Bronchial epithelial cell (primary cell): Measurements from ENCODE around the gene NXNL2. TPM values are rescaled to one million over a fixed set of nuclear protein-coding genes. Genes with fewer than 3 reads are reported as not detected.

ENCODE experiments used
- DNase-seq: peaks from one replicate; pipeline ENCODE4 v3.0.0-alpha.2; 2010; ENCODE audit warnings: low read depth
- FAIRE-seq: peaks from 2 replicates; lab custom pipeline; 2011; peaks lifted over from hg19 to GRCh38; lab: Jason Lieb, UNC
- H3K27me3 ChIP-seq: 2 replicates; pipeline ENCODE4 v1.5.1; 2011; ENCODE audit warnings: low read length; ENCODE audit not compliant: control insufficient read depth, insufficient read depth
- H3K36me3 ChIP-seq: 2 replicates; pipeline ENCODE4 v1.5.1; 2011; ENCODE audit warnings: low read length; ENCODE audit not compliant: control insufficient read depth, insufficient read depth
- H3K4me3 ChIP-seq: 2 replicates; pipeline ENCODE4 v1.5.1; 2011; ENCODE audit warnings: mild to moderate bottlenecking, low read depth, low read length, control low read depth
- CTCF ChIP-seq: IDR thresholded peaks from 2 replicates; pipeline ENCODE4 v1.5.1; 2011; ENCODE audit warnings: mild to moderate bottlenecking, moderate library complexity, low read length, control low read depth, inconsistent platforms; ENCODE audit not compliant: insufficient read depth, severe bottlenecking
- total RNA-seq: library from RNA; depleted of rRNA; stranded (reverse); fragments of >200 nt; gene quantifications from 2 replicates; pipeline ENCODE4 v1.2.1, GENCODE V29; 2014

NXNL2 gene
- total RNA-seq, 1 donor from 2014 or later = not detected

- no peaks in the 10 kb centered on the region for H3K27me3 ChIP-seq
- peak overlapping the region; percentile 43 for H3K4me3 ChIP-seq
- DNase-seq (peak; percentile 11), FAIRE-seq (no peak)
- no peak for TF ChIP-seq CTCF
- no peaks in the 10 kb centered on the region for H3K36me3 ChIP-seq
These were observed 975 bp upstream of the NXNL2 start for GRCh38 chr9:88533951-88534455.

- peak overlapping the region; percentile 43 for H3K4me3 ChIP-seq
- no peaks in the 10 kb centered on the region for H3K27me3 ChIP-seq
- peak; percentile 1 for TF ChIP-seq CTCF
- DNase-seq = no peak
- no peaks in the 10 kb centered on the region for H3K36me3 ChIP-seq
- no peak for FAIRE-seq
These were observed 446 bp downstream of the NXNL2 start for GRCh38 chr9:88535226-88536022.

GRCh38 chr9:88536023-88536324 lies 996 bp downstream of the NXNL2 start:
- no peak for DNase-seq

GRCh38 chr9:88536951-88537760 lies 2.2 kb downstream of the NXNL2 start:
- H3K36me3 ChIP-seq = no peaks in the 10 kb centered on the region
- TF ChIP-seq CTCF = no peak
- FAIRE-seq (no peak), DNase-seq (peak; percentile 4)
- H3K4me3 ChIP-seq = no peak overlapping the region
- H3K27me3 ChIP-seq = no peaks in the 10 kb centered on the region

More at GRCh38 chr9:88536023-88536324, 996 bp downstream of the NXNL2 start:
- no peaks in the 10 kb centered on the region for H3K27me3 ChIP-seq
- no peak for FAIRE-seq
- peak overlapping the region; percentile 43 for H3K4me3 ChIP-seq
- TF ChIP-seq CTCF = no peak
- no peaks in the 10 kb centered on the region for H3K36me3 ChIP-seq

GRCh38 chr9:88537761-88538091 lies 2.7 kb downstream of the NXNL2 start:
- DNase-seq (peak; percentile 2), FAIRE-seq (peak; percentile 68)
- no peak for TF ChIP-seq CTCF

More at GRCh38 chr9:88537761-88538091, 2.7 kb downstream of the NXNL2 start:
- H3K36me3 ChIP-seq = no peaks in the 10 kb centered on the region
- no peak overlapping the region for H3K4me3 ChIP-seq
- H3K27me3 ChIP-seq = no peaks in the 10 kb centered on the region
